Activated CD4-positive, alpha-beta memory T cell treated with anti-CD3 and anti-CD28 coated beads, Interleukin-2, amount 10 ng/mL, durations not matched to agents 7 days and 5 days (primary cell): ENCODE data around the gene ZMAT2. TPM values are rescaled to one million over a fixed set of nuclear protein-coding genes. Genes with fewer than 3 reads are reported as not detected.
"Not testable (repeated sequence)": the region's sequence is repeated elsewhere in the genome, so short reads cannot be mapped to it uniquely, and the experiment has no call there.

Source experiments
- CTCF ChIA-PET: fragments of 350-600 bp; sonication (Branson Sonifier 250); formaldehyde crosslinking; loops from one replicate; lab custom pipeline; 2021; ENCODE audit warnings: antibody characterized with exemption, inconsistent platforms; lab: Charles Lee
- POLR2A ChIA-PET: fragments of 350-600 bp; sonication (Branson Sonifier 250); formaldehyde crosslinking; loops from one replicate; lab custom pipeline; 2021; ENCODE audit warnings: antibody characterized with exemption; lab: Charles Lee
- DNase-seq: peaks from one replicate; pipeline ENCODE4 v3.0.0-alpha.2; 2020
- H3K27ac Mint-ChIP-seq: one replicate; pipeline ENCODE4 v1.8.0; 2021; ENCODE audit warnings: mild to moderate bottlenecking, mixed read lengths
- H3K27me3 Mint-ChIP-seq: one replicate; pipeline ENCODE4 v1.8.0; 2021; ENCODE audit warnings: mixed read lengths
- H3K36me3 Mint-ChIP-seq: one replicate; pipeline ENCODE4 v1.8.0; 2021; ENCODE audit warnings: low read depth, mixed read lengths
- H3K4me1 Mint-ChIP-seq: one replicate; pipeline ENCODE4 v1.8.0; 2021; ENCODE audit warnings: mixed read lengths
- H3K4me3 Mint-ChIP-seq: one replicate; pipeline ENCODE4 v1.8.0; 2021; ENCODE audit warnings: mild to moderate bottlenecking, mixed read lengths
- H3K9me3 Mint-ChIP-seq: one replicate; pipeline ENCODE4 v1.8.0; 2021; ENCODE audit warnings: mixed read lengths
- total RNA-seq, 2 experiments: library from RNA; stranded (reverse); gene quantifications; one replicate each; pipeline ENCODE4 v1.2.3, GENCODE V29; 2021

The ZMAT2 gene
- total RNA-seq, 2 experiments from 2014 or later = 52.0 to 52.7 TPM

- DNase-seq = no peak
- Mint-ChIP-seq H3K36me3 (peaks cover 6% of the 10 kb centered on the region), H3K27me3 (peaks cover 5% of the 10 kb centered on the region), H3K4me3 (no peak overlapping the region), H3K27ac (no peak overlapping the region), H3K4me1 (peaks cover 28% of the 10 kb centered on the region), H3K9me3 (no peaks in the 10 kb centered on the region)
- ChIA-PET CTCF (no interaction called here), POLR2A (interaction anchor here (1.2 kb wide), 1 partner anchor 9 kb away, joined by 3 read pairs; no protein-coding TSS in a partner anchor)
These were observed 13.4 kb downstream of the ZMAT2 start for GRCh38 chr5:140713562-140714094.

DNA sequence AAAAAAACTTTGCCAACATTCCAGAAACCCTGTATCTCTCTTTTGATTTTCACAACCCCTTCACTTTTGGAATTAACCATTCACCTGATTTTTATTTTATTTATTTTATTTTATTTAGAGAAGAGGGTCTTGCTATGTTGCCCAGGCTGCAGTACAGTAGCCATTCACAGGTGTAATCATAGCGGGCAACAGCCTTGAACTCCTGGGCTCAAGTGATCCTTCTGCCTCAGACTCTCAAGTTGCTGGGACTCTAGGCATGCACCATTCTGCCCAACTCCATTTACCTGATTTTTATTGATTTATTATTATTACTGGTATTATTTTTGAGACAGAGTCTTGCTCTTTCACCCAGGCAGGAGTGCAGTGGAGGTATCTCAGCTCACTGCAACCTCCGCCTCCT lies 16.0 kb downstream of the ZMAT2 start:
- POLR2A ChIA-PET, H3K4me3 Mint-ChIP-seq, H3K36me3 Mint-ChIP-seq, H3K9me3 Mint-ChIP-seq, DNase-seq, CTCF ChIA-PET, H3K27ac Mint-ChIP-seq: not testable (repeated sequence)
- peaks cover 26% of the 10 kb centered on the region for H3K4me1 Mint-ChIP-seq
- H3K27me3 Mint-ChIP-seq = peaks cover 11% of the 10 kb centered on the region

- Mint-ChIP-seq H3K9me3 (no peaks in the 10 kb centered on the region), H3K36me3 (no peaks in the 10 kb centered on the region), H3K27me3 (peaks cover 11% of the 10 kb centered on the region), H3K27ac (no peak overlapping the region), H3K4me1 (peaks cover 15% of the 10 kb centered on the region), H3K4me3 (no peak overlapping the region)
- POLR2A ChIA-PET = no interaction called here
- DNase-seq = no peak
- CTCF ChIA-PET = interaction anchor here (5.4 kb wide), 1 partner anchor 354 kb away, joined by 34 read pairs; no protein-coding TSS in a partner anchor
These were observed 18.0 kb downstream of the ZMAT2 start for GRCh38 chr5:140718266-140718592.

- ChIA-PET POLR2A (interaction anchor here (1.0 to 2.3 kb wide), 3 partner anchors 10 to 360 kb away, joined by 3 to 7 read pairs (median 3); partner anchors contain the start of gene SLC4A9), CTCF (interaction anchor here (0.9 to 5.4 kb wide), 8 partner anchors 10 to 480 kb away, joined by 3 to 34 read pairs (median 6); partner anchors contain the start of genes IK, NDUFA2 and SLC4A9)
- Mint-ChIP-seq H3K4me1 (peaks cover 25% of the 10 kb centered on the region), H3K27me3 (peaks cover 12% of the 10 kb centered on the region)
- DNase-seq, H3K4me3 Mint-ChIP-seq, H3K27ac Mint-ChIP-seq, H3K9me3 Mint-ChIP-seq, H3K36me3 Mint-ChIP-seq: not testable (repeated sequence)
These were observed 20.5 kb downstream of the ZMAT2 start for GRCh38 chr5:140720738-140721137.

- not testable (repeated sequence) for H3K4me3 Mint-ChIP-seq
- POLR2A ChIA-PET = interaction anchor here (2.3 kb wide), 1 partner anchor 10 kb away, joined by 7 read pairs; no protein-coding TSS in a partner anchor
These were observed 21.1 kb downstream of the ZMAT2 start for GRCh38 chr5:140721395-140721794.

GRCh38 chr5:140725799-140726471 lies 25.7 kb downstream of the ZMAT2 start:
- DNase-seq = peak; percentile 82
- ChIA-PET CTCF (interaction anchor here (0.7 to 1.7 kb wide), 7 partner anchors 15 to 482 kb away, joined by 3 to 14 read pairs (median 4); partner anchors contain the start of genes HBEGF, IK and NDUFA2), POLR2A (interaction anchor here (0.8 to 2.7 kb wide), 4 partner anchors 15 to 161 kb away, joined by 3 to 13 read pairs (median 4); partner anchors contain the start of genes IK, NDUFA2 and TMCO6)
- Mint-ChIP-seq H3K36me3 (no peaks in the 10 kb centered on the region), H3K4me1 (peaks cover 18% of the 10 kb centered on the region), H3K4me3 (peak overlapping the region; percentile 70), H3K9me3 (peaks cover 2% of the 10 kb centered on the region), H3K27me3 (peaks cover 11% of the 10 kb centered on the region), H3K27ac (peak overlapping the region; percentile 71)

More at GRCh38 chr5:140721395-140721794, 21.1 kb downstream of the ZMAT2 start:
- H3K27ac Mint-ChIP-seq, H3K36me3 Mint-ChIP-seq, DNase-seq, H3K9me3 Mint-ChIP-seq: not testable (repeated sequence)
- peaks cover 12% of the 10 kb centered on the region for H3K27me3 Mint-ChIP-seq
- CTCF ChIA-PET = interaction anchor here (0.9 to 5.4 kb wide), 10 partner anchors 10 to 481 kb away, joined by 3 to 34 read pairs (median 4); partner anchors contain the start of genes CD14 and EIF4EBP3
- peaks cover 31% of the 10 kb centered on the region for H3K4me1 Mint-ChIP-seq

GRCh38 chr5:140733098-140733497 lies 32.9 kb downstream of the ZMAT2 start:
- DNase-seq = no peak
- Mint-ChIP-seq H3K27me3 (peaks cover 13% of the 10 kb centered on the region), H3K9me3 (peaks cover 8% of the 10 kb centered on the region), H3K27ac (no peak overlapping the region), H3K4me3 (no peak overlapping the region), H3K36me3 (no peaks in the 10 kb centered on the region), H3K4me1 (no peaks in the 10 kb centered on the region)
- ChIA-PET CTCF (no interaction called here), POLR2A (no interaction called here)

DNA sequence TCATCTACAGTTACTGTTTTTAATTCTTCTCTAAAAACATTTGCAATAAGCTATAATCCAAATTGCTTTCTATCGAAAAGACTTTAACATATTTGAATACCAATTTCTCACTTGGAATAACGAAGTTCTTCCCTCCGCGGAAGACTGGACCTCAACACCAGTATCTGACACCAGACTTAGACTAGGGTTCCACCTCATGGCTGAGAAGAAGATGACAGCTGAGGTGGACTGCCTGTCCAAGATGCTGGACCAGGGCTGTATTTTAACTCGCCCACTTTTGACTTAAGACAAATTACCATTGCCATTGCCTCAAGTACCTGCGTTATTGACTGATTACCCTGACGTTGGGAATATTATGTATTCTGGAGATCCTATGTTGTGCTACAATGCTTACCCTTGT lies 34.1 kb downstream of the ZMAT2 start:
- Mint-ChIP-seq H3K9me3 (peaks cover 6% of the 10 kb centered on the region), H3K27me3 (peaks cover 10% of the 10 kb centered on the region), H3K4me1 (no peaks in the 10 kb centered on the region), H3K36me3 (no peaks in the 10 kb centered on the region), H3K4me3 (no peak overlapping the region), H3K27ac (no peak overlapping the region)
- DNase-seq = no peak
- POLR2A ChIA-PET = no interaction called here
- CTCF ChIA-PET = no interaction called here

DNA sequence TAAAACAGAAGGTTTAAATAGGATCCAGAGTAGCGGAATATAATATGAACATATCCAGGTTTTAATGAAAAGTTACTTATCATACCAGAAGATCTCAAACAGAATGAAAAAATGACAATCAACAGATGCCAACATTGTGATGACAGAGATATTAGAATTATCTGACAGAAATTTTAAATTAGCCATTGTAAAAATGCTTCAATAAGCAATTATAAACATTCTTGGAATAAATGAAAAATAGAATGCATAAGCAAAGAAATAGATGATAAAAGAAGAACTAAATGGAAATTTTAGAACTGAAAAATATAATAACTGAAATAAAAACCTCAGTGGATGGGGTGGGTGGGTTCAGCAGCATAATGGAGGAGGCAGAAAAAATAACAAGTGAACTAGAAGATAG lies 37.2 kb downstream of the ZMAT2 start:
- H3K27me3 Mint-ChIP-seq = peaks cover 10% of the 10 kb centered on the region
- H3K9me3 Mint-ChIP-seq = peaks cover 11% of the 10 kb centered on the region
- POLR2A ChIA-PET = no interaction called here
- DNase-seq = no peak
- CTCF ChIA-PET = no interaction called here
- no peaks in the 10 kb centered on the region for H3K4me1 Mint-ChIP-seq
- no peak overlapping the region for H3K4me3 Mint-ChIP-seq
- H3K27ac Mint-ChIP-seq = no peak overlapping the region
- no peaks in the 10 kb centered on the region for H3K36me3 Mint-ChIP-seq

GRCh38 chr5:140741967-140742366 lies 41.7 kb downstream of the ZMAT2 start:
- Mint-ChIP-seq H3K27me3 (no peaks in the 10 kb centered on the region), H3K4me1 (no peaks in the 10 kb centered on the region), H3K4me3 (no peak overlapping the region), H3K27ac (no peak overlapping the region), H3K36me3 (no peaks in the 10 kb centered on the region), H3K9me3 (peaks cover 17% of the 10 kb centered on the region)
- ChIA-PET CTCF (interaction anchor here (0.6 kb wide), 1 partner anchor 738 kb away, joined by 3 read pairs; no protein-coding TSS in a partner anchor), POLR2A (no interaction called here)
- no peak for DNase-seq

DNA sequence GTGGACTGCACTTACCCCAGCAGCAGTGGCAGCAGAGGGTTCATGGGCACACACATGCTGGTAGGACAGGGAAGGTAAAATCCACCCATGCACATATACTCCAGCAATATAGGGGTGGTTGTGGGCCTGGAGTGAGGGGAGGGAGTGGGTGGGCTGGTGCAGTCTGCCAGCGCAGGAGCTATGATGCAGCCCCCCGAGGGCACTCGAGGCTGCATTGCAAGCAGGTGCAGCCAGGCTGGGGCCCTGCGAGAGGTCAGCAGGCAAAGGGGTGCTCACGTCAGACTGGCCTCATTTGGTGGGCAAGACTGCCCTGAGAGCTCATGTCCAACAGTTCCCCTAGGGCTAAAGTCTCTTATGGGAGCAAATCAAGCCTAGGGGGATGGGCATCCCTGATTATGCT lies 53.3 kb downstream of the ZMAT2 start:
- no peak for DNase-seq
- peaks cover 48% of the 10 kb centered on the region for H3K9me3 Mint-ChIP-seq
- H3K36me3 Mint-ChIP-seq = no peaks in the 10 kb centered on the region
- H3K4me1 Mint-ChIP-seq = no peaks in the 10 kb centered on the region
- no peaks in the 10 kb centered on the region for H3K27me3 Mint-ChIP-seq
- no peak overlapping the region for H3K4me3 Mint-ChIP-seq
- CTCF ChIA-PET = no interaction called here
- POLR2A ChIA-PET = no interaction called here
- no peak overlapping the region for H3K27ac Mint-ChIP-seq
